Measurements from ENCODE around the gene CREG2.

DNA sequence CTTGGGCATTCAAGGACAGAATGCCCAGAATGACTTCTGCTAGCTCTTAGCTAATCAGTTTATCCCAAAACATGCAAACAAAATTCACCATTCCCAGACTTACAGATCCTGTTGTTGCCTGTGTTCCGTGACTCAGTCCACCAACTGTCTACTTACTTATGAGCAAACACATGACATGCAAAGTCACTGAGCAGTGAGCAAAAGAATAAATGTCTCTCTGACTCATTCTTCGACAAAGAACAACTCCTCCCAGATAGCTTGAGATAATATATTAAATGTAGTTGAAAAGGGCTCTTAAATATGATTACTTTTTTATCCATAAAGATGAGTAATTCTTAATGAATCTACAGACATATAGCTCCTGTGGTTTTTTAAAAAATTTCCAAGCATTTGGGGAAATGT, 9.0 kb upstream of the CREG2 start:
- TF ChIP-seq LEF1 (IDR thresholded peaks at IDR 0.05; ENCODE audit: borderline replicate concordance) (no peak), TARDBP (IDR thresholded peaks at IDR 0.05) (no peak), SP1 (IDR thresholded peaks at IDR 0.05) (no peak), FOXK2 (IDR thresholded peaks at IDR 0.05) (no peak), ELF4 (IDR thresholded peaks at IDR 0.05) (no peak), BHLHE40 (IDR thresholded peaks at IDR 0.05; ENCODE audit: borderline replicate concordance) (no peak), ZNF384 (IDR thresholded peaks at IDR 0.05) (no peak), FOXM1 (IDR thresholded peaks at IDR 0.05; ENCODE audit: borderline replicate concordance) (no peak)
